ENCODE data around the gene ARVCF. TPM values are rescaled to one million over a fixed set of nuclear protein-coding genes. Genes with fewer than 3 reads are reported as not detected.

ARVCF gene
- total RNA-seq, 2 experiments from 2014 or later, result 0.86 to 1.4 TPM

DNA sequence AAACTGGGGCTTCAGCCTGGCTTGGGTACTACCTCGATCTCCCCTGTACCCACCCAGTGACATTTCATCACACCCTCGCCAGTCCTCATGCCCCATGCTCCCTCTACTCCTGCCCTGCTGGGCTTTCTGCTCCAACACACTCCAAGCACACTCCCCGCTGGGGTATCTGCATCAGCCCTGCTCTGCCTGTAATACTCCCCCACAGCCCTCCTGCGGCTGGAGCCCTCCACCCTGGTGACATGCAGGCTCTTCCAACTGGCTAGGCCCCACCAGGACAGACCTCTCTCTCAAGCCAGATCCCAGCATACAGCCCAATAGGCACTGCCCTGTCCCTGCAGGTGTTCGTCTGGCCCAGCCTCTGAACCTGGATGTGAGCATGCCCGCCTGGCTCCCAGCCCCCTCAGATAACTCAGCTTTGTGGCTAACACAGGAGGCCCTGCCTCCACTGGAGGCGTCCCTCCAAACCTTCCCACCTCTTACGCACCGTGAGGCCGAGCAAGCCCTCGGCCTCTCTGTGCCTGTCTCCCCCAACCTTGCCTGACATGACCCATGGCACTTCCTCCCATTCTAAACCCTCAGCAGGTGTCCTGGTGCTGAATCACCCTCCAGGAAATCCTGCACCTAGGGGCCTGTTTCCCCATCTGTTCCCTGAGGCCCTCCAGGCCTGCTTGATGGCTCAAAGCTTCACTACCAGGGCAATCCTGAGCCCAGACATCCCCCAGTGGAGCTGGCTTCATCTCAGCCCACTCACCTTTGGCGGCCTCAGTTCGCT lies 41.5 kb downstream of the ARVCF start:
- ATAC-seq (no peak), DNase-seq (no peak)
- ChIA-PET POLR2A (no interaction called here), CTCF (interaction anchor here (1.2 to 4.3 kb wide), 2 partner anchors 136 to 154 kb away, joined by 4 to 19 read pairs; no protein-coding TSS in a partner anchor)
- Mint-ChIP-seq H3K27ac (peak overlapping the region; percentile 19), H3K4me1 (ENCODE audit: low read depth) (peaks cover 27% of the 10 kb centered on the region), H3K9me3 (ENCODE audit: insufficient read depth) (no peaks in the 10 kb centered on the region), H3K27me3 (ENCODE audit: low read depth) (no peaks in the 10 kb centered on the region), H3K4me3 (no peak overlapping the region), H3K36me3 (ENCODE audit: low read depth) (no peaks in the 10 kb centered on the region)

DNA sequence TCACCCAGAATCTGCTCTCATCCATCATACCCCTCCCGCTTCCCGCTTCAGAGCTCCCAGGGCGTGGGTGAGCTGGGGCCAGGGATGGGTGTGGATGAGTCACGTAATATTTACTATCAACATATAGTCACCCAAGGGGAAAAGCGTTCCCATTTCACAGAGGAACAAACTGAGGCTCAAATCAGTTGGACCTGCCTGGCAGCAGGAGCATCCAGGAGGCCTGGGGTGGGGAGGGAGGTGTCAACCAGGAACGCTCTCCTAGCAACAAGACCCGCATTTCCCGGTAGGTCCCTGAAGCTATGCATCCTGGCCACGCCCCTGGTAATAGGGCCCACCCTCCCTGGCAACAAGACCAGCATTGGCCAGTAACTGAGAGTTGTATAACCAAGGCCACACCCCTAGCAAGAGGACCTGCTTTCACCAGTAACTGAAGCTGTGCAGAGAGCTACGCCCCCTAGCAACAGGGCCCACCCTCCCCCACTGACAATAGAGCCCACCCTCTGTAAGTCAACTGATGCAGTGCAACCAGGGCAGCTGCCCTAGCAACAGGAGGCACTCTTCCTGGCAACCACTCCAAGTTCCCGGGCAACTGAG lies 42.3 kb downstream of the ARVCF start:
- ATAC-seq (peak; percentile 73), DNase-seq (peak; percentile 54)
- no peak overlapping the region for H3K27ac Mint-ChIP-seq
- CTCF ChIA-PET, result interaction anchor here (1.2 to 4.3 kb wide), 2 partner anchors 137 to 155 kb away, joined by 4 to 19 read pairs; no protein-coding TSS in a partner anchor
- H3K4me1 Mint-ChIP-seq (ENCODE audit: low read depth), result peaks cover 27% of the 10 kb centered on the region
- no peaks in the 10 kb centered on the region for H3K9me3 Mint-ChIP-seq (ENCODE audit: insufficient read depth)
- no peaks in the 10 kb centered on the region for H3K27me3 Mint-ChIP-seq (ENCODE audit: low read depth)
- no peaks in the 10 kb centered on the region for H3K36me3 Mint-ChIP-seq (ENCODE audit: low read depth)
- H3K4me3 Mint-ChIP-seq, result no peak overlapping the region
- POLR2A ChIA-PET, result no interaction called here

DNA sequence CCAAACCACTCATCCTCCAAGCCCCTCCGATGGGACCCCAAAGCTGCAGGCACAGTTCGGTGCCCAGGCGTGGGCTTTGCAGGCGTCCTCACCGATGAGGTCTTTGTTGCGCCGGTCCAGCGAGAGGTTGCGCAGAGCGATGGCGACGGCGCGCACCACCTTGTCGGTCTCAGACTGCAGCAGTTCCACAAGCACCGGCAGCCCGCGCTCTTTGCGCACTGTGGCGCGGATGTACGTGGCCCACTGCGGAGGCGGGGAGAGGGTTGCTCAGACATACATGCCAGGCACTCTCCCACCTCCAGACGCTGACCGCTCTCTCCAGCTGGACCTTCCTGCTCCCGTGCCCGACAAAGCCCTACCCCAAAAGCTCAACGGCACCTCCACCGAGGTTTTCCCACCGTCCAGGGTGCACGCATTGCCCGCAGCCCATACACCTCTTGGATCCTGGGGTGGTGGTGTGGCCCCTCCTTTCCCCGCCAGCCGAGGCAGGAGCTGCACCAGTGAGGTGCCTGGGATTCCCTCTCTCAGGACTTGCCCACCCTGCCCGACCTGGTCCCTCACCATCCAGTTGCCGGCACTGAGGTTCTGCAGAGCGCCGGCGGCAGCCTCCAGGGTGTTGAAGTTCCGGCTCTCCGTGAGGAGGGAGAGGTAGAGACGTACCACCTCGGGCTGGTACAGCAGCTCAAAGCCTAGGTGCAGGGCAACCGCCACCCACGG lies 42.9 kb downstream of the ARVCF start:
- Mint-ChIP-seq H3K27me3 (ENCODE audit: low read depth) (no peaks in the 10 kb centered on the region), H3K27ac (no peak overlapping the region), H3K9me3 (ENCODE audit: insufficient read depth) (no peaks in the 10 kb centered on the region), H3K4me3 (no peak overlapping the region), H3K36me3 (ENCODE audit: low read depth) (no peaks in the 10 kb centered on the region), H3K4me1 (ENCODE audit: low read depth) (peaks cover 27% of the 10 kb centered on the region)
- DNase-seq (no peak), ATAC-seq (no peak)
- POLR2A ChIA-PET, result no interaction called here
- CTCF ChIA-PET, result interaction anchor here (1.2 to 4.3 kb wide), 2 partner anchors 137 to 156 kb away, joined by 4 to 19 read pairs; no protein-coding TSS in a partner anchor

DNA sequence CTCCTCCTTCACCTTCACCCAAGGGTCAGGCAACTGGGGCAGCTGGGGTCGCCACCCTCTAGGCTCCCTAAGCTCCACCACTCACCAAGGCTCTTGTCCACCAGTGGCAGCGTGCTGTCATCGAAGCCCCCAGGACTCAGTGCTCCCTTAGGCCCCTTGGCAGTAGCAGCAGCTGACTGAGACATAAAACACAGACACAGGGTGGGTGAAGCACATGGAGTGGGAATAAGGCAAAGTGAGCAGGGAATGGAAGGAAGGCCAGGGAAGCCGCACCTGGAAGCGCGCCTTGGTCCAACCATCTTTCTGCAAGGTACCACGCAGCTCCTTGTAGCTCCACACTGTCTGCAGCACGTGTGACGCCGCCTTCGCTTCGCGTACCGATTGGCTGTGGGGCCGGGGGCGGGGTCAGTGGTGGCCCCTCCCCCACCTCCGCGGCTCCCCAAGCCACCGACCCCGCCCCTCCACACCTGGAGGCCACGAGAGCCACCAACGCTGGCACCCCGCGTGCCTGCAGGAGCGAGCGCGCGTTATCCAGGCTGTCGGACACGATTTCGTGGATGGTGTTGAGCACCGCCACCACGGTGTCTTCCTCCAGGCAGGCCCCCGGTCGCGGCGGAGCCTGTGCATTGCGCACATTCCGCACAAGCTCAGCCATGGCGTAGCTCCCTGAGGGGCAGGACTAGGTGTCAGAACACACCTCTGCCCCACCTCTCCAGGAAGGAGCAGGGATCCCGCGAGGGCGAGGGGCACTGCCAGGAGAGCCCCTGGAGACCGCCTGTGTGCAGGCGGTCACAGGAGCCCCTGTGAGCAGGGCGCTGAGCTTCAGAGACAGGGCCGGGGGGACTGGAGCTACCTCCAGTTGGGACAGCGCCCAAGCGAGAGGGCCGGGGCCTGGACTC lies 43.7 kb downstream of the ARVCF start:
- H3K27ac Mint-ChIP-seq, result no peak overlapping the region
- POLR2A ChIA-PET, result no interaction called here
- CTCF ChIA-PET, result interaction anchor here (3.3 to 4.3 kb wide), 2 partner anchors 40 to 157 kb away, joined by 16 to 19 read pairs; no protein-coding TSS in a partner anchor
- H3K4me3 Mint-ChIP-seq, result no peak overlapping the region
- ATAC-seq, result no peak
- peaks cover 27% of the 10 kb centered on the region for H3K4me1 Mint-ChIP-seq (ENCODE audit: low read depth)
- no peaks in the 10 kb centered on the region for H3K27me3 Mint-ChIP-seq (ENCODE audit: low read depth)
- no peaks in the 10 kb centered on the region for H3K36me3 Mint-ChIP-seq (ENCODE audit: low read depth)
- H3K9me3 Mint-ChIP-seq (ENCODE audit: insufficient read depth), result no peaks in the 10 kb centered on the region
- no peak for DNase-seq

DNA sequence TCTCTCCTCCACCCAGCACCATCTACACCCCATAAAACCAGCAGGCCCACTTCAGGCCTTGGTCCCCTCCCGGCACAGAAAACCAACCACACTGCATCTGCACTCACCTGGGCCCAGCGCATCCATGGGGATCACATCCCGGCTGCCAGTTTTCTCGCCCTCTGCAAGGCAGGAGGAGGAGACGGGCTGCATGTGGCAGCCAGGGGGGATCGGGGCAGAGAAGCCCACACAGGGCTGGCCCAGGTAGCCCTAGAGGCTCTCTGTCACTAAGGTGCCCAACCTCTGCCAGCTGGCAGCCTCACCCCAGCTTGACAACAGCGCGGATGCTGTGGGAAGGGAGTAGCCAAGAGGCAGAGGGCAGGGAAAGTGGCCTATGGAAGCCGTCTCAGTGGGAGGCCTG lies 44.4 kb downstream of the ARVCF start:
- ATAC-seq (no peak), DNase-seq (no peak)
- Mint-ChIP-seq H3K4me1 (ENCODE audit: low read depth) (peaks cover 27% of the 10 kb centered on the region), H3K36me3 (ENCODE audit: low read depth) (no peaks in the 10 kb centered on the region), H3K27ac (peak overlapping the region; percentile 30), H3K27me3 (ENCODE audit: low read depth) (no peaks in the 10 kb centered on the region), H3K9me3 (ENCODE audit: insufficient read depth) (no peaks in the 10 kb centered on the region), H3K4me3 (no peak overlapping the region)
- ChIA-PET CTCF (interaction anchor here (2.2 to 4.3 kb wide), 3 partner anchors 41 to 157 kb away, joined by 6 to 19 read pairs (median 16); no protein-coding TSS in a partner anchor), POLR2A (no interaction called here)

DNA sequence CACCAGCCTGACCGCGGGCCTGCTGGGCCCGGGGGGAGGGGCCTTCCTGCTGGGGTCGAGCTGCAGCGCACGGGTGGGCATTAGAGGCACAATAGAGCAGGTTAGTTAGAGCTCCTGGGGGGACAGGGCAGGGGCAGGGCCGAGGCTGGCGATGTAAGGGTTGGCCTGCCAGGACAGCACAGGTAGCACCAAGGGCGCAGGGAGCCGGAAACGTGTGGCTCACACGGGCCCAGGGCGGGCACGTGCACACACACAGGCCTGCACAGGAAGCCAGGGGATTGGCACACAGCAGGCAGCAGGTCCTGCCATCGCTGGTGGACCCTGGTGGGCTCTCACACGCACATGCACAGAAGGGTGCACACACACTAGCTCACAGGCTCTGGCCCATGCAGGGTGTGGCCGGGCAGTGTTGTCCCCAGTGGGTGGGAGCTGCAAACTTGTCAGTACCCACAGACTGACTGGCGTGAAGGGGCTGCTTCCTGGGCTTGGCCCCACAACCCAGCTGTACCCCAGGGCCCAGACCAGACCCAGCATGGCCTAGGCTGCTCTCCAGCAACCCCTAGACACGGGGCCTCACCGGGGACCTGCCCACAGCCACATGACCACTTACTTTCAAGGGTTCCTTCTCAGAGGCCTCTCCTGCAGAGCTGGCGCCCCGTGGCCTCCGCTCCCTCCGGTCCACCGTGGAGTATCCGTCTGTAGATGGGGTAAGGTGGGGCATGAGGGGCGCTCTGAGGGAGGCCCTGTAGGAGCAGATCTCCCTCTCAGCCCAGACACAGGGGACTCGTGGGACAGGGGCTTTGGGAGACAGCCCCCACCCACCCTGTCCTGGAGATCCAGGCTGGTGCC lies 45.1 kb downstream of the ARVCF start:
- no peaks in the 10 kb centered on the region for H3K9me3 Mint-ChIP-seq (ENCODE audit: insufficient read depth)
- H3K27me3 Mint-ChIP-seq (ENCODE audit: low read depth), result no peaks in the 10 kb centered on the region
- no peaks in the 10 kb centered on the region for H3K36me3 Mint-ChIP-seq (ENCODE audit: low read depth)
- ATAC-seq, result no peak
- DNase-seq, result peak; percentile 36
- H3K4me3 Mint-ChIP-seq, result no peak overlapping the region
- H3K27ac Mint-ChIP-seq, result peak overlapping the region; percentile 30
- peaks cover 27% of the 10 kb centered on the region for H3K4me1 Mint-ChIP-seq (ENCODE audit: low read depth)
- ChIA-PET POLR2A (interaction anchor here (0.9 kb wide), 1 partner anchor 49 kb away, joined by 5 read pairs; the partner anchor contains the start of gene TANGO2), CTCF (interaction anchor here (0.7 to 4.3 kb wide), 7 partner anchors 9 to 158 kb away, joined by 3 to 19 read pairs (median 5); no protein-coding TSS in a partner anchor)

DNA sequence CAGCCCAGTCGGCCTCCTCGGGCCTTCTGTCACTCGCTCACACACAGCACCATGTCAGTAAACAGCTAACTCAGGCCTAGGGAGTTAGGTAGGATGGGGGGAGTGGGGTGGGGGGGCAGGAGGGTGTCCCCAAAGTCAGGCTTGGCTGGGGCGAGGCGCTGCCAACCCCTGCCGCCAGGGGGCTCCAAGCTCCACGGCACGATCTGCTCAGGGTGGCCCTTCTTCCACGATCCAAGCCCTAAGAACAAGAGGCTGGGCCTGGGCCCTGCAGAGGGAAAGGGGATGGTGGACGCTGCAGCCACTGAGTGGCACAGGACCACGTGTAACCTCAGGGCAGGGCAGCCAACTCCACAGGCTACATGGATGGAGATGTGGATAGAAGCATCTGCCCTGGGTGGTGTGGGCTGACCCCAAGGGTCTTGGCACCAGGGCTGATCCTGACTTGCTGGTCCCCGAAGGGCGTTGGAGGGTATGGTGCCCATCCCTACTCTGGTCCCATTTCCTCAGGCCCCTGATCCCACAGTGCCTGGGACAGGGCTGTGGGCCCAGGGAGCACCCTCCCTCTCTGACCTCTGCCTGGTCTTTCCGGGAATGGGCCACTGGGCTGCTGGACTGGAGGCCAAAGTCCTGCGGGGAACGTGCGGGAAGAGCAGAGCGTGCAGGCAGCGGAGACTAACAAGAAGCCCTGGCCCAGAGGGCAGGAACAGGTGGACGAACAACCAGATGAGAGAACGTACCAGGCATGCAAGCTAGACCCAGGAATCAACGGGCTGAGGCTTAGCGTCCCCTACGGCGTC lies 45.9 kb downstream of the ARVCF start:
- Mint-ChIP-seq H3K27ac (no peak overlapping the region), H3K4me3 (no peak overlapping the region), H3K4me1 (ENCODE audit: low read depth) (peaks cover 27% of the 10 kb centered on the region), H3K36me3 (ENCODE audit: low read depth) (no peaks in the 10 kb centered on the region), H3K9me3 (ENCODE audit: insufficient read depth) (no peaks in the 10 kb centered on the region), H3K27me3 (ENCODE audit: low read depth) (no peaks in the 10 kb centered on the region)
- DNase-seq, result peak; percentile 81
- CTCF ChIA-PET, result interaction anchor here (0.7 to 4.3 kb wide), 11 partner anchors 8 to 159 kb away, joined by 3 to 19 read pairs (median 5); no protein-coding TSS in a partner anchor
- peak; percentile 76 for ATAC-seq
- POLR2A ChIA-PET, result interaction anchor here (0.9 kb wide), 1 partner anchor 50 kb away, joined by 5 read pairs; the partner anchor contains the start of gene TANGO2

DNA sequence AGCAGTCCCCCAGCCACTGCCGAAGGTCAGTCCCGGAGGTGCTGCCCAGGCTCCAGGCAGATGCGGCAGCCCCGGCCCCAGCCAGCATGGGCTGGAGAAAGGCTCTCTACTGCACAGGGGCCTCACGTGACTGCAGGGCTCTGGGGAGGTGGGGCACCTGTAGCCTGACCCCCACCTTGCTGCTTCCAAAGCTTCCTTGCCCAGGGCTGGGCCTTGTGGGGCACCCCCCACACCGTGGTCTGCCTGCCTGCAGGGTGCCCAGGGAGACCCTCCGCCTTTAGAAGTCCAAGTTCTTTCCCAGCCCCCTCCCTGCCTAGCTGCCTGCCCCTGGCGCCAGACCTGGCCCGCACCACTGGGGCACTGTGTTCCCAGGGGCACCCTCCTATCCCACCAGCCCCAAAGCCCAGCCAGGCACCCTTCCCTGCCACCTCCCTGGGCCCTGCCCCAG lies 46.6 kb downstream of the ARVCF start:
- Mint-ChIP-seq H3K4me3 (no peak overlapping the region), H3K9me3 (ENCODE audit: insufficient read depth) (no peaks in the 10 kb centered on the region), H3K36me3 (ENCODE audit: low read depth) (peaks cover under 1% of the 10 kb centered on the region), H3K27me3 (ENCODE audit: low read depth) (no peaks in the 10 kb centered on the region), H3K4me1 (ENCODE audit: low read depth) (peaks cover 22% of the 10 kb centered on the region), H3K27ac (no peak overlapping the region)
- ChIA-PET CTCF (interaction anchor here (0.9 to 3.3 kb wide), 7 partner anchors 43 to 159 kb away, joined by 3 to 16 read pairs (median 6); no protein-coding TSS in a partner anchor), POLR2A (interaction anchor here (0.7 kb wide), 1 partner anchor 16 kb away, joined by 3 read pairs; no protein-coding TSS in a partner anchor)
- ATAC-seq, result no peak
- no peak for DNase-seq

DNA sequence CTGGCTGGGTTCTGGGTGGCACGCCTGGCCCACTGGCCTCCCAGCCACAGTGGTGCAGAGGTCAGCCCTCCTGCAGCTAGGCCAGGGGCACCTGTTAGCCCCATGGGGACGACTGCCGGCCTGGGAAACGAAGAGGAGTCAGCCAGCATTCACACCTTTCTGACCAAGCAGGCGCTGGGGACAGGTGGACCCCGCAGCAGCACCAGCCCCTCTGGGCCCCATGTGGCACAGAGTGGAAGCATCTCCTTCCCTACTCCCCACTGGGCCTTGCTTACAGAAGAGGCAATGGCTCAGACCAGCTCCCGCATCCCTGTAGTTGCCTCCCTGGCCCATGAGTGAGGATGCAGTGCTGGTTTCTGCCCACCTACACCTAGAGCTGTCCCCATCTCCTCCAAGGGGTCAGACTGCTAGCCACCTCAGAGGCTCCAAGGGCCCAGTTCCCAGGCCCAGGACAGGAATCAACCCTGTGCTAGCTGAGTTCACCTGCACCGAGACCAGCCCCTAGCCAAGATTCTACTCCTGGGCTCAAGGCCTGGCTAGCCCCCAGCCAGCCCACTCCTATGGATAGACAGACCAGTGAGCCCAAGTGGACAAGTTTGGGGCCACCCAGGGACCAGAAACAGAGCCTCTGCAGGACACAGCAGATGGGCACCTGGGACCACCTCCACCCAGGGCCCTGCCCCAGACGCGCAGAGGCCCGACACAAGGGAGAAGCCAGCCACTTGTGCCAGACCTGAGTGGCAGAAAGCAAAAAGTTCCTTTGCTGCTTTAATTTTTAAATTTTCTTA lies 47.3 kb downstream of the ARVCF start:
- Mint-ChIP-seq H3K36me3 (ENCODE audit: low read depth) (peaks cover 4% of the 10 kb centered on the region), H3K27ac (peak overlapping the region; percentile 30), H3K4me3 (no peak overlapping the region), H3K4me1 (ENCODE audit: low read depth) (peaks cover 15% of the 10 kb centered on the region), H3K27me3 (ENCODE audit: low read depth) (no peaks in the 10 kb centered on the region), H3K9me3 (ENCODE audit: insufficient read depth) (no peaks in the 10 kb centered on the region)
- POLR2A ChIA-PET, result interaction anchor here (0.7 kb wide), 1 partner anchor 17 kb away, joined by 3 read pairs; no protein-coding TSS in a partner anchor
- ATAC-seq, result no peak
- no peak for DNase-seq
- CTCF ChIA-PET, result interaction anchor here (0.9 to 2.4 kb wide), 5 partner anchors 14 to 160 kb away, joined by 3 to 11 read pairs (median 5); no protein-coding TSS in a partner anchor

Measured in activated CD8-positive, alpha-beta T cell treated with anti-CD3 and anti-CD28 coated beads, Interleukin-2, amount 10 ng/mL, durations not matched to agents 7 days and 5 days (primary cell).